SK-N-SH (cell line): ENCODE data around the gene SLC26A1.

Experiments used
- CHD2 ChIP-seq: fragments of 150-350 bp; IDR thresholded peaks from 2 replicates; pipeline ENCODE4 v1.6.1; 2018; ENCODE audit warnings: low read length; ENCODE audit not compliant: partially characterized antibody
- EP300 ChIP-seq, 2 experiments: IDR thresholded peaks; 2 replicates each; pipeline versions ENCODE4 v1.4.0 to v1.6.1; 2012; ENCODE audit warnings: borderline replicate concordance in 1 of 2, low read depth in 1 of 2, low read length in 1 of 2
- EZH2phosphoT487 ChIP-seq: fragments of 200-600 bp; sonication (generic); IDR thresholded peaks from 2 replicates; pipeline ENCODE4 v1.6.1; 2017; ENCODE audit warnings: low read depth, mixed run types, mild to moderate bottlenecking, antibody characterized with exemption, moderate library complexity, borderline replicate concordance
- FOXM1 ChIP-seq: IDR thresholded peaks from 2 replicates; pipeline ENCODE4 v1.4.0; 2012; ENCODE audit warnings: low read depth, mild to moderate bottlenecking
- GABPA ChIP-seq: IDR thresholded peaks from 2 replicates; pipeline ENCODE4 v1.4.0; 2012; ENCODE audit warnings: low read depth, mild to moderate bottlenecking
- GATA2 ChIP-seq: sonication (generic); formaldehyde crosslinking; IDR thresholded peaks from 2 replicates; pipeline ENCODE4 v1.5.0; 2020; ENCODE audit warnings: mild to moderate bottlenecking, missing genetic modification reagents
- JUND ChIP-seq: IDR thresholded peaks from 2 replicates; pipeline ENCODE4 v1.4.0; 2012
- POLR2AphosphoS5 ChIP-seq: IDR thresholded peaks from 2 replicates; pipeline ENCODE4 v1.6.1; 2012; ENCODE audit warnings: low read depth, low read length
- RCOR1 ChIP-seq: fragments of 150-350 bp; IDR thresholded peaks from 2 replicates; pipeline ENCODE4 v1.6.1; 2017; ENCODE audit warnings: antibody characterized with exemption, low read length
- SIN3A ChIP-seq: IDR thresholded peaks from 2 replicates; pipeline ENCODE4 v1.6.1; 2012; ENCODE audit warnings: low read depth, mild to moderate bottlenecking, low read length, moderate library complexity, borderline replicate concordance
- TF ChIP-seq, protein P1 (sequence below): IDR thresholded peaks from 2 replicates; pipeline ENCODE4; 2012
- TF ChIP-seq, protein P2 (sequence below): fragments of 200-600 bp; sonication (generic); IDR thresholded peaks from 2 replicates; pipeline ENCODE4 v1.6.1; 2017; ENCODE audit warnings: antibody characterized with exemption, mild to moderate bottlenecking, moderate library complexity
- TF ChIP-seq, protein P3 (sequence below): IDR thresholded peaks from 2 replicates; pipeline ENCODE4 v1.6.1; 2012; ENCODE audit warnings: mild to moderate bottlenecking, low read depth, low read length, moderate library complexity
- TF ChIP-seq, protein P4 (sequence below): fragments of 150-350 bp; IDR thresholded peaks from 2 replicates; pipeline ENCODE4 v1.6.1; 2016; ENCODE audit warnings: mild to moderate bottlenecking, low read depth, low read length

DNA sequence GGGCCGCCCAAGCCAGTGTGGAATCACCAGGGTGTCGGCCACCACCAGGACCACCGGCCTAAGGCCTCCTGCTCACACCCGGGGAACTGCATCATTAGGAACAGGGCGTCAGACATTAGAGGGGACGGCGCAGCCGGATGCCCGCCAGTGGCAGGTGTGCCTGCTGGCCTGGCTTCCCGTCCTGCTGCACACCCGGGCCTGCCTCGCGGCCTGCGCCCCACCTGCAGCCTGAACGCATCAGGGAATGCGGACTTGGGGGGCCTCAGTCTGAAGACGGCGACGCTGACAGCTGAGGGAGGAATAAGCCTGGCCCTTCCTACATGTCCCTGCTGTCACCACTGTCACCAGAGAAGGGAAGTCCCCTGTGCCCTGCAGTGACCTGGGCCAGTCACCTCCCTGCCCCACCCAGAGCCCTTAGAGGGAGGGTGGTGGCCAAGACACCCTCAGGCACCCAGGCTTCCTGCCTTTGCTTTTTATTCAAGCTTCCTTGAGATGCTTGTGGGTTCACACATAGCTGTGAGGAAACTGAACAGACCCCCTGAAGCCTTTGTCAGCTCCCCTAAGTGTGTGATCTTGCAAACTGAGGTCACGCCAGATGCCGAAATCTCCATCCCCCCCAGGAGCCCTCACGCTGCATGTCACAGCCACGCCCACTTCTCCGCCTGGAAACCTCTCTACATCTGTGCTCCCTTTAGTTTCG lies 23.0 kb downstream of the SLC26A1 start:
- TF ChIP-seq, protein P1, sequence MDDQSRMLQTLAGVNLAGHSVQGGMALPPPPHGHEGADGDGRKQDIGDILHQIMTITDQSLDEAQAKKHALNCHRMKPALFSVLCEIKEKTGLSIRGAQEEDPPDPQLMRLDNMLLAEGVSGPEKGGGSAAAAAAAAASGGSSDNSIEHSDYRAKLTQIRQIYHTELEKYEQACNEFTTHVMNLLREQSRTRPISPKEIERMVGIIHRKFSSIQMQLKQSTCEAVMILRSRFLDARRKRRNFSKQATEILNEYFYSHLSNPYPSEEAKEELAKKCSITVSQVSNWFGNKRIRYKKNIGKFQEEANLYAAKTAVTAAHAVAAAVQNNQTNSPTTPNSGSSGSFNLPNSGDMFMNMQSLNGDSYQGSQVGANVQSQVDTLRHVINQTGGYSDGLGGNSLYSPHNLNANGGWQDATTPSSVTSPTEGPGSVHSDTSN: no peak
- TF ChIP-seq EP300 (IDR thresholded peaks at IDR 0.05; ENCODE audit: borderline replicate concordance in 1 of 2, low read depth in 1 of 2, low read length in 1 of 2): no peak
- TF ChIP-seq, protein P2, sequence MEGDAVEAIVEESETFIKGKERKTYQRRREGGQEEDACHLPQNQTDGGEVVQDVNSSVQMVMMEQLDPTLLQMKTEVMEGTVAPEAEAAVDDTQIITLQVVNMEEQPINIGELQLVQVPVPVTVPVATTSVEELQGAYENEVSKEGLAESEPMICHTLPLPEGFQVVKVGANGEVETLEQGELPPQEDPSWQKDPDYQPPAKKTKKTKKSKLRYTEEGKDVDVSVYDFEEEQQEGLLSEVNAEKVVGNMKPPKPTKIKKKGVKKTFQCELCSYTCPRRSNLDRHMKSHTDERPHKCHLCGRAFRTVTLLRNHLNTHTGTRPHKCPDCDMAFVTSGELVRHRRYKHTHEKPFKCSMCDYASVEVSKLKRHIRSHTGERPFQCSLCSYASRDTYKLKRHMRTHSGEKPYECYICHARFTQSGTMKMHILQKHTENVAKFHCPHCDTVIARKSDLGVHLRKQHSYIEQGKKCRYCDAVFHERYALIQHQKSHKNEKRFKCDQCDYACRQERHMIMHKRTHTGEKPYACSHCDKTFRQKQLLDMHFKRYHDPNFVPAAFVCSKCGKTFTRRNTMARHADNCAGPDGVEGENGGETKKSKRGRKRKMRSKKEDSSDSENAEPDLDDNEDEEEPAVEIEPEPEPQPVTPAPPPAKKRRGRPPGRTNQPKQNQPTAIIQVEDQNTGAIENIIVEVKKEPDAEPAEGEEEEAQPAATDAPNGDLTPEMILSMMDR: no peak
- TF ChIP-seq, protein P3, sequence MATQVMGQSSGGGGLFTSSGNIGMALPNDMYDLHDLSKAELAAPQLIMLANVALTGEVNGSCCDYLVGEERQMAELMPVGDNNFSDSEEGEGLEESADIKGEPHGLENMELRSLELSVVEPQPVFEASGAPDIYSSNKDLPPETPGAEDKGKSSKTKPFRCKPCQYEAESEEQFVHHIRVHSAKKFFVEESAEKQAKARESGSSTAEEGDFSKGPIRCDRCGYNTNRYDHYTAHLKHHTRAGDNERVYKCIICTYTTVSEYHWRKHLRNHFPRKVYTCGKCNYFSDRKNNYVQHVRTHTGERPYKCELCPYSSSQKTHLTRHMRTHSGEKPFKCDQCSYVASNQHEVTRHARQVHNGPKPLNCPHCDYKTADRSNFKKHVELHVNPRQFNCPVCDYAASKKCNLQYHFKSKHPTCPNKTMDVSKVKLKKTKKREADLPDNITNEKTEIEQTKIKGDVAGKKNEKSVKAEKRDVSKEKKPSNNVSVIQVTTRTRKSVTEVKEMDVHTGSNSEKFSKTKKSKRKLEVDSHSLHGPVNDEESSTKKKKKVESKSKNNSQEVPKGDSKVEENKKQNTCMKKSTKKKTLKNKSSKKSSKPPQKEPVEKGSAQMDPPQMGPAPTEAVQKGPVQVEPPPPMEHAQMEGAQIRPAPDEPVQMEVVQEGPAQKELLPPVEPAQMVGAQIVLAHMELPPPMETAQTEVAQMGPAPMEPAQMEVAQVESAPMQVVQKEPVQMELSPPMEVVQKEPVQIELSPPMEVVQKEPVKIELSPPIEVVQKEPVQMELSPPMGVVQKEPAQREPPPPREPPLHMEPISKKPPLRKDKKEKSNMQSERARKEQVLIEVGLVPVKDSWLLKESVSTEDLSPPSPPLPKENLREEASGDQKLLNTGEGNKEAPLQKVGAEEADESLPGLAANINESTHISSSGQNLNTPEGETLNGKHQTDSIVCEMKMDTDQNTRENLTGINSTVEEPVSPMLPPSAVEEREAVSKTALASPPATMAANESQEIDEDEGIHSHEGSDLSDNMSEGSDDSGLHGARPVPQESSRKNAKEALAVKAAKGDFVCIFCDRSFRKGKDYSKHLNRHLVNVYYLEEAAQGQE: no peak
- TF ChIP-seq, protein P4, sequence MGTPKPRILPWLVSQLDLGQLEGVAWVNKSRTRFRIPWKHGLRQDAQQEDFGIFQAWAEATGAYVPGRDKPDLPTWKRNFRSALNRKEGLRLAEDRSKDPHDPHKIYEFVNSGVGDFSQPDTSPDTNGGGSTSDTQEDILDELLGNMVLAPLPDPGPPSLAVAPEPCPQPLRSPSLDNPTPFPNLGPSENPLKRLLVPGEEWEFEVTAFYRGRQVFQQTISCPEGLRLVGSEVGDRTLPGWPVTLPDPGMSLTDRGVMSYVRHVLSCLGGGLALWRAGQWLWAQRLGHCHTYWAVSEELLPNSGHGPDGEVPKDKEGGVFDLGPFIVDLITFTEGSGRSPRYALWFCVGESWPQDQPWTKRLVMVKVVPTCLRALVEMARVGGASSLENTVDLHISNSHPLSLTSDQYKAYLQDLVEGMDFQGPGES: no peak
- no peak for TF ChIP-seq JUND
- no peak for TF ChIP-seq RCOR1
- TF ChIP-seq CHD2: no peak
- no peak for TF ChIP-seq SIN3A
- TF ChIP-seq EZH2phosphoT487: no peak
- TF ChIP-seq GATA2 (CRISPR knock-in tag): no peak
- no peak for TF ChIP-seq POLR2AphosphoS5
- no peak for TF ChIP-seq GABPA
- no peak for TF ChIP-seq FOXM1
